ENCODE measurements around the gene ZIC1.

Gene ZIC1

DNA sequence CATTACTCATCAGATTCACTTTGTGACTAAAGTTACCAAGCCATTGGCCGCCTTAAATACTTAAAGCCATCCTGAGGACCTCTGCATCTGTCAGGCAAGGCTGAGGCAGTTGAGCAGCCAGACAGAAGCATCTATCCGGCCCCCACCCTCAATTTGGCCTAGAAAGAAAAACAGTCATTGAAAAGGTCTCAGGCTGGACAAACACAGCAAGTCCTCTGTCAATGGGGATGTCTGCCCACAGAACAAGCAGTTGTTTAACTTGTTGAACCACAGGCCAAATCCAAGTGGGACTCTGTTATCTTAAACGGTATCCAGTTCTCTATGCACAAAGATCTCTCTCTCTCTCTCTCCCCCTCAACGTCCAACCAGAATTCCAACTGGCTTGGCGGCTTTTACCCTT lies 5.7 kb upstream of the ZIC1 start:
- Histone ChIP-seq H3K9me3 (replicated peaks; ENCODE audit: insufficient read depth, low read length) (no peaks in the 10 kb centered on the region), H3K4me1 (ENCODE audit: low read length) (no peaks in the 10 kb centered on the region), H2AFZ (ENCODE audit: low read length) (no peak overlapping the region), H3K27me3 (replicated peaks; ENCODE audit: insufficient read depth, low read length) (no peaks in the 10 kb centered on the region), H3K9ac (ENCODE audit: low read length) (no peak overlapping the region), H3K79me2 (ENCODE audit: low read length) (no peaks in the 10 kb centered on the region), H3K4me2 (ENCODE audit: low read depth, low read length) (no peak overlapping the region), H3F3A (ENCODE audit: insufficient read depth, low read length) (no peaks in the 10 kb centered on the region), H3K9me2 (replicated peaks; ENCODE audit: insufficient read depth, low read length) (no peaks in the 10 kb centered on the region), H3K27ac (ENCODE audit: low read length) (no peak overlapping the region), H3K36me3 (replicated peaks; ENCODE audit: insufficient read depth, low read length) (no peaks in the 10 kb centered on the region), H3K4me3 (ENCODE audit: low read length) (no peak overlapping the region), H4K20me1 (ENCODE audit: insufficient read depth, low read length) (no peaks in the 10 kb centered on the region)
- TF ChIP-seq EZH2phosphoT487 (IDR thresholded peaks at IDR 0.05; ENCODE audit: low read length) (no peak), CTCF (IDR thresholded peaks at IDR 0.05; ENCODE audit: low read length) (no peak), EZH2 (optimal IDR thresholded peaks at IDR 0.05; ENCODE audit: low read depth, low read length) (no peak)
- DNase-seq: no peak

DNA sequence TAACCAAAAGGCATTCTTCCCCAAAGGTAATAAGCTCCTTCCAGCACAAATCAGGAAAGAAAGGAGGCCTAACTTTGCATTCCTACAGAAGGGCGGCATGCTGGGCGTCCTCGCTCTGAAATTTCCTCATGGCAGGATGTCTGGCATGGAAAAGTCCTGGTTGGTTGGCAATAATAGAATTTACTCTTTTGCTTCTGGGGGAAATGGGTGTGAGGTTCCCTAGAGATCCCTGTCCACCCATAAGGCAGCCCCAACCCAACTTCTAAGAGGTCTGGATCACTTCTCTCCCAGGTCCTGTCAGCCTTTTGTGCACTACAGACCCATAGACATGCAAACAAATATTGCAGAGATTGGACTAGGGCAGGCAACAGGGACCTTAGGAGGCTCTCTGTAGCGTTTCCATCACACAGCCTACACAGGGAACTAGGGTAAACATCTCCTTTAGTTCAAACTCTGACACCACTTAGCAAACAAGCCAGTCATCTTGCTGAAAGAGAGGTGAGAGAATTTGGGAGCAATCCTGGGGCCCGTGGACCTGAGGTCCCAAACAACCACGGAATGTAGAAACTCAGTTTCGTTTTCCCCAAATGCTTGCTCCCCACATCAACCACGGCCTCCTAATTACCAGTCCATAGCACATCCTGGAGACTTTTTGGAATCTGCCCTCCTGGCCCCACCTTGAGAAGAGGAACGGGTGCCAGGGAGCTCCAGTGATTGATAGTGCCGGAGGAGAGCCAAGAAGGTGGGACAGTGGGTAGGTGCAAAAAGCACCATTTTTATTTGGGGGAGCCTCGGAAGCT lies 5.0 kb upstream of the ZIC1 start:
- Histone ChIP-seq H3K27me3 (replicated peaks; ENCODE audit: insufficient read depth, low read length) (no peaks in the 10 kb centered on the region), H3K4me1 (ENCODE audit: low read length) (no peaks in the 10 kb centered on the region), H4K20me1 (ENCODE audit: insufficient read depth, low read length) (no peaks in the 10 kb centered on the region), H3K9ac (ENCODE audit: low read length) (no peak overlapping the region), H3K4me3 (ENCODE audit: low read length) (no peak overlapping the region), H3K9me3 (replicated peaks; ENCODE audit: insufficient read depth, low read length) (no peaks in the 10 kb centered on the region), H2AFZ (ENCODE audit: low read length) (no peak overlapping the region), H3K36me3 (replicated peaks; ENCODE audit: insufficient read depth, low read length) (no peaks in the 10 kb centered on the region), H3K4me2 (ENCODE audit: low read depth, low read length) (no peak overlapping the region), H3K27ac (ENCODE audit: low read length) (no peak overlapping the region), H3K79me2 (ENCODE audit: low read length) (no peaks in the 10 kb centered on the region), H3F3A (ENCODE audit: insufficient read depth, low read length) (no peaks in the 10 kb centered on the region), H3K9me2 (replicated peaks; ENCODE audit: insufficient read depth, low read length) (no peaks in the 10 kb centered on the region)
- DNase-seq: no peak
- TF ChIP-seq EZH2phosphoT487 (IDR thresholded peaks at IDR 0.05; ENCODE audit: low read length): no peak
- no peak for TF ChIP-seq CTCF (IDR thresholded peaks at IDR 0.05; ENCODE audit: low read length)
- TF ChIP-seq EZH2 (optimal IDR thresholded peaks at IDR 0.05; ENCODE audit: low read depth, low read length): no peak

DNA sequence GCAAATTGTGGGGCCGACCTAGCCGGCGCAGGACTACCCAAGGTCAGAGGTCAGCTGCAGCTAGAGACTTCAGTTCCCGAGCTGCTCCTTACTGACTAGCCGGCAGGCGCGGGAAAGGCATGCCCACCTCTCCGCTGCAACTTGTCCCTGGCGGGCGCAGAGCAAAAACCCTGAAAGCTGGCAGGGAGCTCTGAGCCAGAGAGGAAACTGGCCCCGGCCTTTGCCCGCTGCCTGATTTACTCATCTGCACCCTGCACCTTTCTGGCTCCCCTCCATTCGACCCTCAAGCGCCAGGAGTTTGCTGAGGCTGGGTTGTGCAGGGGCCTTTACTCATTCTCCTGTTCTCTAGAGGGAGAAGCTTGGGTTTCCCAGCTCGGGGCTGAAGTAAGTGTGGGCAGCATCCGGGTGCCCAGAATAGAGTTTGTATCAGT lies 4.3 kb upstream of the ZIC1 start:
- Histone ChIP-seq H3F3A (ENCODE audit: insufficient read depth, low read length) (no peaks in the 10 kb centered on the region), H3K9me3 (replicated peaks; ENCODE audit: insufficient read depth, low read length) (no peaks in the 10 kb centered on the region), H2AFZ (ENCODE audit: low read length) (no peak overlapping the region), H3K4me2 (ENCODE audit: low read depth, low read length) (no peak overlapping the region), H3K27ac (ENCODE audit: low read length) (no peak overlapping the region), H4K20me1 (ENCODE audit: insufficient read depth, low read length) (no peaks in the 10 kb centered on the region), H3K27me3 (replicated peaks; ENCODE audit: insufficient read depth, low read length) (no peaks in the 10 kb centered on the region), H3K9ac (ENCODE audit: low read length) (no peak overlapping the region), H3K4me3 (ENCODE audit: low read length) (no peak overlapping the region), H3K36me3 (replicated peaks; ENCODE audit: insufficient read depth, low read length) (no peaks in the 10 kb centered on the region), H3K9me2 (replicated peaks; ENCODE audit: insufficient read depth, low read length) (no peaks in the 10 kb centered on the region), H3K4me1 (ENCODE audit: low read length) (no peaks in the 10 kb centered on the region), H3K79me2 (ENCODE audit: low read length) (no peaks in the 10 kb centered on the region)
- no peak for DNase-seq
- TF ChIP-seq CTCF (IDR thresholded peaks at IDR 0.05; ENCODE audit: low read length): no peak
- no peak for TF ChIP-seq EZH2phosphoT487 (IDR thresholded peaks at IDR 0.05; ENCODE audit: low read length)
- TF ChIP-seq EZH2 (optimal IDR thresholded peaks at IDR 0.05; ENCODE audit: low read depth, low read length): no peak

Data from MM.1S (cell line).